HepG2 (cell line): Measurements from ENCODE around the gene TOP2A. TPM values are rescaled to one million over a fixed set of nuclear protein-coding genes. Genes with fewer than 3 reads are reported as not detected.

Experiments
- CBFB ChIP-seq: sonication (generic); formaldehyde crosslinking; IDR thresholded peaks from 2 replicates; pipeline ENCODE4 v1.4.0; 2020; ENCODE audit warnings: missing genetic modification reagents
- ELF1 ChIP-seq: sonication (generic); formaldehyde crosslinking; IDR thresholded peaks from 2 replicates; pipeline ENCODE4 v1.4.0; 2020; ENCODE audit warnings: missing genetic modification reagents
- GMEB2 ChIP-seq: IDR thresholded peaks from 2 replicates; pipeline ENCODE4 v1.6.1; 2016; ENCODE audit warnings: missing biosample characterization, missing genetic modification reagents, low read depth
- HDAC2 ChIP-seq: sonication (generic); formaldehyde crosslinking; IDR thresholded peaks from 2 replicates; pipeline ENCODE4 v1.4.0; 2020; ENCODE audit warnings: missing genetic modification reagents
- HOMEZ ChIP-seq: IDR thresholded peaks from 2 replicates; pipeline ENCODE4 v1.6.1; 2016; ENCODE audit warnings: low read depth
- NFIB ChIP-seq: sonication (generic); formaldehyde crosslinking; IDR thresholded peaks from 2 replicates; pipeline ENCODE4 v1.9.0; 2021; ENCODE audit warnings: missing genetic modification reagents, mild to moderate bottlenecking, borderline replicate concordance
- RBFOX2 ChIP-seq: fragments of 200-400 bp; formaldehyde crosslinking; IDR thresholded peaks from 2 replicates; pipeline ENCODE4 v1.6.1; 2017; ENCODE audit warnings: low read depth, mild to moderate bottlenecking, low read length
- SIN3A ChIP-seq: IDR thresholded peaks from 2 replicates; pipeline ENCODE4 v1.6.1; 2011; ENCODE audit warnings: low read depth, mild to moderate bottlenecking, control low read depth, low read length, borderline replicate concordance
- SKI ChIP-seq: fragments of 450-650 bp; IDR thresholded peaks from one replicate; pipeline ENCODE4 v1.6.1; 2018; ENCODE audit warnings: mild to moderate bottlenecking; ENCODE audit not compliant: partially characterized antibody
- TGIF2 ChIP-seq: IDR thresholded peaks from 2 replicates; pipeline ENCODE4 v1.6.1; 2016; ENCODE audit warnings: control low read depth, missing compliant biosample characterization
- YY1 ChIP-seq: IDR thresholded peaks from 2 replicates; pipeline ENCODE4 v1.6.1; 2011; ENCODE audit warnings: low read length, low read depth, moderate library complexity, mild to moderate bottlenecking; ENCODE audit not compliant: insufficient read depth, insufficient replicate concordance
- ZBTB3 ChIP-seq: sonication (generic); formaldehyde crosslinking; IDR thresholded peaks from 2 replicates; pipeline ENCODE4 v1.4.0; 2020; ENCODE audit warnings: low read depth, mild to moderate bottlenecking, moderate library complexity, missing genetic modification reagents, borderline replicate concordance
- ZBTB4 ChIP-seq: sonication (generic); formaldehyde crosslinking; IDR thresholded peaks from 2 replicates; pipeline ENCODE4 v1.4.0; 2020; ENCODE audit warnings: missing genetic modification reagents, mild to moderate bottlenecking, borderline replicate concordance
- ZKSCAN8 ChIP-seq: IDR thresholded peaks from 2 replicates; pipeline ENCODE4 v1.6.1; 2016; ENCODE audit warnings: borderline replicate concordance, missing genetic modification reagents, missing compliant biosample characterization
- ZNF121 ChIP-seq: sonication (generic); formaldehyde crosslinking; IDR thresholded peaks from 2 replicates; pipeline ENCODE4 v1.5.0; 2020; ENCODE audit warnings: mild to moderate bottlenecking, missing genetic modification reagents
- ZNF501 ChIP-seq: sonication (generic); formaldehyde crosslinking; IDR thresholded peaks from 2 replicates; pipeline ENCODE4 v1.5.1; 2020; ENCODE audit warnings: mild to moderate bottlenecking, moderate library complexity, missing genetic modification reagents
- ZNF543 ChIP-seq: sonication (generic); formaldehyde crosslinking; IDR thresholded peaks from 2 replicates; pipeline ENCODE4 v1.4.0; 2020; ENCODE audit warnings: mild to moderate bottlenecking, missing genetic modification reagents
- ZNF549 ChIP-seq: sonication (generic); formaldehyde crosslinking; IDR thresholded peaks from 2 replicates; pipeline ENCODE4 v1.5.0; 2020; ENCODE audit warnings: missing genetic modification reagents
- ZNF564 ChIP-seq: sonication (generic); formaldehyde crosslinking; IDR thresholded peaks from 2 replicates; pipeline ENCODE4 v1.8.1; 2023; ENCODE audit warnings: mild to moderate bottlenecking, missing genetic modification reagents
- ZNF691 ChIP-seq: sonication (generic); formaldehyde crosslinking; IDR thresholded peaks from 2 replicates; pipeline ENCODE4 v1.4.0; 2020; ENCODE audit warnings: missing genetic modification reagents, low read depth, mild to moderate bottlenecking, borderline replicate concordance
- ZNF792 ChIP-seq: IDR thresholded peaks from 2 replicates; pipeline ENCODE4 v1.6.1; 2016
- ZSCAN31 ChIP-seq: sonication (generic); formaldehyde crosslinking; IDR thresholded peaks from 2 replicates; pipeline ENCODE4 v1.5.0; 2020; ENCODE audit warnings: low read depth, mild to moderate bottlenecking, missing genetic modification reagents
- polyA plus RNA-seq, 8 experiments: library from polyadenylated mRNA; depleted of rRNA in 3 of 8; stranded (reverse) in 7 of 8; unstranded in 1 of 8; fragments of >200 nt; fragmentation: Illumina TruSeq in 4 of 8; extraction: Trizol in 4 of 8; gene quantifications; 2 replicates each; pipeline versions ENCODE4 v1.2.1 to v1.2.3, GENCODE V29; 2011 to 2016; ENCODE audit warnings: low read depth in 4 of 8, missing spikeins in 1 of 8, mixed read lengths in 1 of 8; ENCODE audit not compliant: insufficient read depth in 1 of 8
- total RNA-seq, 5 experiments: library from RNA; depleted of rRNA; stranded (reverse); fragments of >200 nt; fragmentation: Illumina TruSeq; extraction: Trizol; gene quantifications; 2 replicates each; pipeline ENCODE4 v1.2.3, GENCODE V29; 2016; ENCODE audit warnings: low read depth in 1 of 5

Gene TOP2A
- total and polyA plus RNA-seq, 2 of the 13 experiments (the other 11 are each of a cell fraction or from before 2014, with no cell fraction given): 108 to 327 TPM

- peak; percentile 96 for TF ChIP-seq ZNF691
- peak; percentile 69; the same call in 1 of the 2 replicates for TF ChIP-seq ZNF501 (CRISPR knock-in tag)
- peak; percentile 78 for TF ChIP-seq SKI
- TF ChIP-seq ZNF121 (CRISPR knock-in tag): peak; percentile 53; the same call in 1 of the 2 replicates
- TF ChIP-seq ZBTB3 (CRISPR knock-in tag): peak; percentile 82; the same call in 1 of the 2 replicates
- TF ChIP-seq HDAC2 (CRISPR knock-in tag): peak; percentile 75
- peak; percentile 48; the same call in 1 of the 2 replicates for TF ChIP-seq CBFB
- no peak for TF ChIP-seq TGIF2 (CRISPR knock-in tag)
- TF ChIP-seq ZKSCAN8 (CRISPR knock-in tag): peak; percentile 65; the same call in 1 of the 2 replicates
- 0 out of 2 replicates have a peak, but pooled peaks have one; percentile 33 for TF ChIP-seq ZNF792 (CRISPR knock-in tag)
- peak; percentile 59 for TF ChIP-seq ELF1
- no peak for TF ChIP-seq ZBTB4 (CRISPR knock-in tag)
- TF ChIP-seq ZNF564 (CRISPR knock-in tag): 0 out of 2 replicates have a peak, but pooled peaks have one; percentile 13
- peak; percentile 44; the same call in 1 of the 2 replicates for TF ChIP-seq HOMEZ (CRISPR knock-in tag)
- TF ChIP-seq RBFOX2: peak; percentile 61
- peak; percentile 55; the same call in 1 of the 2 replicates for TF ChIP-seq GMEB2 (CRISPR knock-in tag)
- TF ChIP-seq ZNF549 (CRISPR knock-in tag): 0 out of 2 replicates have a peak, but pooled peaks have one; percentile 56
- TF ChIP-seq SIN3A: peak; percentile 34; the same call in 1 of the 2 replicates
- 0 out of 2 replicates have a peak, but pooled peaks have one; percentile 31 for TF ChIP-seq ZNF543
- no peak for TF ChIP-seq NFIB (CRISPR knock-in tag)
- TF ChIP-seq ZSCAN31 (CRISPR knock-in tag): peak; percentile 48; the same call in 1 of the 2 replicates
- no peak for TF ChIP-seq YY1
Observed at GRCh38 chr17:40340880-40341807, 76.6 kb downstream of the TOP2A start (continued).
